Heart left ventricle (tissue), 13 donors: ENCODE data around the gene MYO1C.

ENCODE experiments used
- CTCF ChIP-seq, 12 donors: fragments of 200-600 bp; sonication (generic) in 4 of 12; IDR thresholded peaks; one replicate each; pipeline versions ENCODE4 v1.5.0 to v1.8.0; 2018 to 2022; ENCODE audit warnings: antibody characterized with exemption in 12 of 12, mild to moderate bottlenecking in 5 of 12
- POLR2A ChIP-seq, 2 donors: fragments of 450-650 bp; IDR thresholded peaks; one replicate each; pipeline ENCODE4 v1.6.1; 2017; ENCODE audit warnings: antibody characterized with exemption in 2 of 2, mild to moderate bottlenecking in 2 of 2, moderate library complexity in 2 of 2
- donor health status: ischemic (EF 13 %, LVEDD 7.1; RV severe dilation, severe dysfunction).
- donor health status: DM: no; HTN: yes; CAD: no.
- donor health status: DM: no; HTN: no; CAD: no.
- donor health status: ischemic (EF 25% LVEDD 6.9; RV normal size, moderate dysfunction).
- donor health status: ischemic (EF 25% LVEDD 5.7; RV mildly dilated, moderate dysfunction).
- donor health status: ischemic (EF 35%, LVEDD 5.7; RV mildly dilated, moderate dysfunction).
- donor health status: nonischemic (EF 11% LVEDD 7.7; RV severe dilation, severe dysfunction).
- donor health status: DM: yes; HTN: yes; CAD: no.
- donor health status: PGD.
- donor health status: ischemic (EF 29% LVEDD 5.4; RV normal size, mild dysfunction).
- donor health status: nonischemic (EF 23%, LVEDD 6.1; RV moderate dilation, normal function).

GRCh38 chr17:1473170-1473569, 19.3 kb downstream of the MYO1C start:
- peak in 1 of 12 donors; percentile 5 for TF ChIP-seq CTCF (IDR thresholded peaks at IDR 0.05)
- no peak for TF ChIP-seq POLR2A (IDR thresholded peaks at IDR 0.05)
